ENCODE results near the gene COL28A1.

The COL28A1 gene

DNA sequence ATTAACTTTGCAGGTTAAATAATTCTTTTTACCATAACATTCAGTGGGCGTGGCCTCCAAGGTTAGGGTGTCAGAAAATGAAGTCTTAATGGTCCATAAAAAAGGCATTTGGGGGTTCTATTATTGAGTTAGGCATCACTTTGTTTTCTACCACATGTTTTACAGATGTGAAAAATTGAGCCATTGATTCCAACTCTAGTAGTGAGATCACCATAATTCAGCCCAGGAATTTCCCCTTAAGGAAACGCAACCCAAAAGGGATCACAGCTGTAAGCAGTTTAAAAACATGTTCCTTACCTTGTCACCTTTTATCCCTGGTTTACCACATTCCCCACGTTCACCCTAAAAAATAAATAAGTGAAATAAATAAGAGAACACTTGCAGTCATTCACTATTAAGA, 24.9 kb downstream of the COL28A1 start:
- TF ChIP-seq, protein P1, sequence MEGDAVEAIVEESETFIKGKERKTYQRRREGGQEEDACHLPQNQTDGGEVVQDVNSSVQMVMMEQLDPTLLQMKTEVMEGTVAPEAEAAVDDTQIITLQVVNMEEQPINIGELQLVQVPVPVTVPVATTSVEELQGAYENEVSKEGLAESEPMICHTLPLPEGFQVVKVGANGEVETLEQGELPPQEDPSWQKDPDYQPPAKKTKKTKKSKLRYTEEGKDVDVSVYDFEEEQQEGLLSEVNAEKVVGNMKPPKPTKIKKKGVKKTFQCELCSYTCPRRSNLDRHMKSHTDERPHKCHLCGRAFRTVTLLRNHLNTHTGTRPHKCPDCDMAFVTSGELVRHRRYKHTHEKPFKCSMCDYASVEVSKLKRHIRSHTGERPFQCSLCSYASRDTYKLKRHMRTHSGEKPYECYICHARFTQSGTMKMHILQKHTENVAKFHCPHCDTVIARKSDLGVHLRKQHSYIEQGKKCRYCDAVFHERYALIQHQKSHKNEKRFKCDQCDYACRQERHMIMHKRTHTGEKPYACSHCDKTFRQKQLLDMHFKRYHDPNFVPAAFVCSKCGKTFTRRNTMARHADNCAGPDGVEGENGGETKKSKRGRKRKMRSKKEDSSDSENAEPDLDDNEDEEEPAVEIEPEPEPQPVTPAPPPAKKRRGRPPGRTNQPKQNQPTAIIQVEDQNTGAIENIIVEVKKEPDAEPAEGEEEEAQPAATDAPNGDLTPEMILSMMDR (IDR thresholded peaks at IDR 0.05; ENCODE audit: low read length, missing control alignments) = no peak
- DNase-seq (ENCODE audit: low read depth) = no peak
- H3K4me3 ChIP-seq (replicated peaks; ENCODE audit: low read depth, low read length) = no peak overlapping the region

DNA sequence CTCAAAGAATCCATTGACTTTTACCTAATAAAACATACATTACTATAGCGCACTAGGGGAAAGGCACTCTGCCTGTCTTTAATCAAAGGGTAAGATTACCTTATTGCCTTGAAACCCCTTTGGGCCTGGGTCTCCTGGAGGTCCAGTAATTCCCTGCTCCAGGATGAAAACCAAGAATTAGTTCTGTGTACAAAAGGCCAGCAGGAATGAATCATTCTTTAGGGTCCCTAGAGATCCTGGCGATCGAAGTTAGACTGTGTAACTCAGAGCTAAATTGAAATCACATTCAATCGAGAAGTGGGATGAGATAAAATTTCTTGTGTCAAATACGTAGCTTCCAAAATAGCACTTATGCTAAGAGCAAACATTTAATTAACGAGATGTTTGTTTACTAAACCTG, 29.8 kb downstream of the COL28A1 start:
- no peak overlapping the region for H3K4me3 ChIP-seq (replicated peaks; ENCODE audit: low read depth, low read length)
- DNase-seq (ENCODE audit: low read depth) = no peak
- TF ChIP-seq, protein P1 (IDR thresholded peaks at IDR 0.05; ENCODE audit: low read length, missing control alignments) = no peak

DNA sequence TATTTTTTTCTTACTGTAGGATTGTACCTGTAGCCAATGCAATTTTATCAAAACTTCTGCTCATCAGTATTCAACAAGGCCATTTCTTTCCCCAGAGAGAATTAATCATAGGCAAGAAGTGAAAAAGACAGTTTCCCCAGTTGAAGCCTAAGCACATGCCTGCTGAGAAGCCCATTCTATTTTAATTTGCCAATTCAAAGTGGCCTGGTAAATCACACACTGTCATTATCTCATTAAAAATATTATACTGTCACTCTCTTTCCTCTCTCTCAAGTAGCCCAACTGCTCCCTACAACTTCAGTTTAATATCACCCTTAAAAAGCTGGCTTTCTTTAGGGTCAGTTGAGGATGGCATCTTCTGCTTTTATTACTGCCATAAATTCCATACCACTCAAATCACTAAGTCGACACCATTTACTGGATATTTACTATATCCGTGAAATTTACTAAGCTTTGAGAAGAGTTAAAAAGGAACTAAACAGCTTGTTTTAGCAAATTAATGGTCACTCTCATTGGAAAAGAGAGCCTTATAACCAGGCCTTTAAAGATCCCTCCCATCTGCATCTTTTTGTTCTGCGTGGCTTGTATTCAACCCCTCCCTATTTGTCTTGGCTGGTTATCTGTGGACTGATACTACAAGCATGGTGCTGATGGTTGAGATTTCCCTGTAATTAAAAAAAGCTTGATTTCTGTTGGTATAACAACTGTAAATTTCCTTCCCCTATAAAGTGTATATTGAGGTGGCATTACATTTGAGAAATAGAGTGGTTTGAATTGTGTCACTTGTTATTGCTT, 30.6 kb downstream of the COL28A1 start:
- H3K4me3 ChIP-seq (replicated peaks; ENCODE audit: low read depth, low read length) = no peak overlapping the region
- DNase-seq (ENCODE audit: low read depth) = no peak
- TF ChIP-seq, protein P1 (IDR thresholded peaks at IDR 0.05; ENCODE audit: low read length, missing control alignments) = no peak

DNA sequence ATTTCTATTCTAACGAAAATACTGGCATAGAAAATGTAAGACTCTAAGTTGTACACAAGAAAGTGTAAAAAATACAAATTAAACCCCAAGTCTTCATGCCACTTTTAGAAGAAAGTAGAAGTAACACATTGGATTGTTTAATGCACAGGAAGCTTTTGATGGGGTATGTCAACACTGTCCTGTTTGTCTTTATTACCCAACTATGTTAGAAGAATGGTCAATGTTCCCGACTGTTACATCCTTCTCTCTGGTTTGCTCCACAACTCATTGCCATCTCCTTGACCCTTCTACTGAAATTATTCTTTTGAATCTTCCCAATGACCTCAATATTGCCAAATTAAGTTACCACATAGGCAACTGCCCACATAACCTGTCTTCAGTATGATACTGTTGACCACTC, 35.8 kb downstream of the COL28A1 start:
- TF ChIP-seq, protein P1 (IDR thresholded peaks at IDR 0.05; ENCODE audit: low read length, missing control alignments) = no peak

DNA sequence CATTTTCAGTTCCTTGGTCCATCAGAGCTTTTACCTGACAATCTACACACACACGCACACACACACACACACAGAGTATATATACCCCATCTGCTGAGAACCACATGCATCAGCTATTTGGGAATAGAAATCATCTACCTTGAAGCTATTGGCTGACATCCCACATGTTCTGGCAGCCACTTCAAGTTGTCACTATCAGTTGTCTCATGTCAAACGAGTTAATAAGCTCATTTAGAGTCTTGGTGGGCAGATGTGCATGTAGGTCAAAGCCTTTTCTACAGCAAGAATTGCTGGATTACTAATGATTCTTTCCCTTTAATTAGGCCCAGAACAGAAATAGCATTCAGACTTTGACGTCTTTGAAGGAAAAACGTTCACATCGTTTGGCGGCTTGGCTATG, 36.8 kb downstream of the COL28A1 start:
- H3K4me3 ChIP-seq (replicated peaks; ENCODE audit: low read depth, low read length) = no peak overlapping the region
- DNase-seq (ENCODE audit: low read depth) = no peak
- TF ChIP-seq, protein P1 (IDR thresholded peaks at IDR 0.05; ENCODE audit: low read length, missing control alignments) = no peak

More for the DNA sequence above, 35.8 kb downstream of the COL28A1 start:
- no peak for DNase-seq (ENCODE audit: low read depth)
- no peak overlapping the region for H3K4me3 ChIP-seq (replicated peaks; ENCODE audit: low read depth, low read length)

DNA sequence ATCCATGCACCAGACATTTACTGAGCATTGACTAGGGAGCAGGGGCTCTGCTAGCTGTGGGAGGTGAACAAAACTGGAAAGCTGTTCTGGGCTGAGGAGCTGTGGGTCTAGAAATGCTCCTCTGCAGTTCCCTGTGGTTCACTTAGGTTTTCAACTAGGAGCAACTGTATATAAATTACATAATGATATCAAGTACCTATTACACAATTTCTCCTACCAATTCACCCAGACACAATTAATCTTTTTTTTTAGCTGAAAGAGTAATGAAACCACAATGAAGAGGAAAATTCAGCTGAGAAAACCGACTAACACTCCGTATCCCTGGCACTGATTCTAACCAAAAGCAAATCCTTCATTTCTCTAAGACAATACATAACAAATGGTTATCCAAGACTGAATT, 39.4 kb downstream of the COL28A1 start:
- TF ChIP-seq, protein P1 (IDR thresholded peaks at IDR 0.05; ENCODE audit: low read length, missing control alignments) = no peak
- no peak for DNase-seq (ENCODE audit: low read depth)
- no peak overlapping the region for H3K4me3 ChIP-seq (replicated peaks; ENCODE audit: low read depth, low read length)

DNA sequence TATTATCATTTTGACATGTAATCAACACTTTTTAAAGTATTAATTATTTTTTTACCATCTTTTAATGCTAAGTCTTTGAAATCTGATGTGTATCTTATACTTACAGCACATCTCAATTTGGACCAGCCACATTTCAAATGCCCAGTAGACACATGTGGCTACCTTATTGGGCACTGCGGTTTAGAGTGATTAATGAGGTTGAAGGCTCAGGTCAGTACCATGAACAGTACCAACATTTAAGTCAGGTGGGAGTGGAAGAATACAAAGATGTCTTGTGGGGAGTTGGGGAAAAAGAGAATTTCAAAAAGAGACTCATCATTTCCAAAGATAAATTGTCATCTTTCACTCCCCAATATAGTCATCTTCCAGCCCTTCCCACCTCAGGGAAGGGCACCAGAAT, 40.5 kb downstream of the COL28A1 start:
- no peak overlapping the region for H3K4me3 ChIP-seq (replicated peaks; ENCODE audit: low read depth, low read length)
- no peak for DNase-seq (ENCODE audit: low read depth)
- TF ChIP-seq, protein P1 (IDR thresholded peaks at IDR 0.05; ENCODE audit: low read length, missing control alignments) = no peak
